Fibroblast of skin of abdomen (primary cell): ENCODE measurements around the gene S100A3.
A peak's percentile ranks its signal among the peaks of the same experiment; 100 is the strongest.

Experiments
- DNase-seq: peaks from one replicate; pipeline ENCODE4 v3.0.0-alpha.2; 2013

Gene S100A3

DNA sequence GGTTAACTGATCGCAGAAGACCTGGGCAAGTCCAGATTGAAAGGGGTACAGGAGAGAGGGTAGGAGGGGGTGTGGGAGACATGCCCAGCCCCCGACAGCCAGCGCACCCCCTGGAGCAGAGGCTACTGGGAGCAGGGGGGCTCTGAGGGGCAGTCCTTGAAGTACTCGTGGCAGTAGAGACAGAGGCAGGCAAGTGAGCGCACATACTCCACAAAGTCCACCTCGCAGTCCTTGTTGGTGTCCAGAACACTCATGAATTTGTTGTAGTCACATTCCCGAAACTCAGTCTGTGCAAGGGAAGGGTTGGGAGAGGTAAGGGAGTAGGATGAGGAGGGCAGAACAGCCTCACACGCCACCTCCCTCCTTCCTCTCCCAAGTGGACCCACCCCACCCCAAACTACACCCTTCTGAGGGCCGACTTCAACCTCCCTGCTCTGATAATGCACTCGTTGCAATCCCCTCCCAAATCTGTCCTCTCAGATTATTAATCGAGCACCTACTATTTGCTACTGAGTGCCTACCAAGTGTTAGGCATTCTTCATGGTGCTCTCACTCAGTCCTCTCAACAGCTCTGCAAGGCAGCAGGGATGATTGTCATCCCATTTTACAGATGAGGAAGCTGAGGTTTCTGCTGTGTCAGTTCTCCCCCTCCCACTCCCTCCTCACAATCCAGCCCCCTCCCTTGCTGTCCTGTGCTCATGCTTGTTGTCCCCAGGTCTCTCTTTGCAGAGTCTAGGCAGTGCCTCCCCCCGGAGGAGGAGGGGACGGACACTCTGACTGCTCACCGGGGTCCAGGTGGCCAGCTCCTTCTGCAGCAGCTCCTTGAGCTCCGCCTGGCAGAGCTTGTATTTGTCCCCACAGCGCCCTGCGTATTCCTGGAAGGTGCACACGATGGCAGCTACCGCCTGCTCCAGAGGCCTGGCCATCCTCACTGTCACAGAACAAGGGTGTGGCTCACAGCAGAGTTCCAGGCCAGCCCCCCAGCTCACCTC, 1.2 kb downstream of the S100A3 start:
- DNase-seq: no peak

DNA sequence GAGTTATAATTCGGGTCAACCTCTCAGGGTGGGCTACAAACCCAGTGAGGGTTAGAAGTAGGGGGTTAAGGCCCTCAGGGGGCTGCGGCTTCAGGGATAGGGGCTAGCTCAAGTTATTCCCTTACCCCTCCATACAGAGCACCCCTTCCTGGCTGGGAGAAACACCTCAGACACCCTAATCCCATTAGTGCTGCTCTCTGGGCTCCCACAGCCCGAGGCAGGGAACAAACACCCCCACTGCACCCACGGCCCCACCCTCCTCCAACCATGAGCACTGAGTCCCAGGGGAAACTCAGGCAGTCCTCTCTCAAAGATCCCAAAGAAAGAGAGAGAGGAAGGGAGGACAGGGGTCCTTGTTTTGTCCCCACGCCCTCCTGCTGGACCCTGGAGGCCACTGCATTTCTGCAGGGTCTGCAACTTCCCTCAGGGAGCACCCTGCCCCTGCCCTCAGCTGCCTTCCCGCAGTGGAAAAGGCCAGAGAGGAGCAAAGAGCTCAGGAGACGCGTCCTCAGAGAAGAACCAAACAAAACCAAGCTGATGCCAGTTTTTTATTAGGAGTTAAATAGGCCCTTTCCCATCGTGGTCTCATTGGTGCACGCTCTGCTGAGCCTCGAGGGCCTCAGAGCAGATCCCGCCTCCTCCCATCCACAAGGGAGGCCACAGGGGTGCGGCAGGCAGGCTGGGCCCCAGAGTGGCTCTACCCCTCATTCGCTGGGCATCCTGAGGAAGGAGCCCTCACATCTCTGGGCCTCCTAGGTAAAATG, 2.1 kb downstream of the S100A3 start:
- no peak for DNase-seq

DNA sequence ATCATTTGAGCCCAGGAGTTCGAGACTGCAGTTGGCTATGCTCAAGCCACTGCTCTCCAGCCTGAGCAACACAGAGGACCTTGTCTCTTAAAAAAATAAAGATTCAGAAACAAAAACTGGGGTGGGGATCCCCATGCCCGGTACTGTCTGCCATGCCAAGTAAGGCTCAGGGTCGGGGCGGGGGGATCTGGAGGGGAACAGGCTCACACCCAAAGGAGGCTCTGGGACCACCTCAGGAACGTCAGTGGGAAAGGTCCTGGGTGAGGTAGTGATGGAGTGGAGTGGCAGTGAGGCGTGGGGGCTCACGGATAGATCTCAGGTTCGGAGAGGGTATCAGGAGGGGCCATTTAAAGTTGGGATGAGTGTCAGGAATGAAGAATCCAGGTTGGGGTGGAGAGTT, 2.7 kb downstream of the S100A3 start:
- DNase-seq: no peak

GRCh38 chr1:153545067-153546055, 3.7 kb downstream of the S100A3 start, which contains the start of gene S100A4:
Gene S100A4, minus strand, starts transcription at chr1:153545806. Its CDS starts 1,012 bp downstream, at chr1:153544794.
- peak; percentile 94 for DNase-seq

- DNase-seq: no peak
These were observed 4.5 kb downstream of the S100A3 start for GRCh38 chr1:153544453-153545066.

DNA sequence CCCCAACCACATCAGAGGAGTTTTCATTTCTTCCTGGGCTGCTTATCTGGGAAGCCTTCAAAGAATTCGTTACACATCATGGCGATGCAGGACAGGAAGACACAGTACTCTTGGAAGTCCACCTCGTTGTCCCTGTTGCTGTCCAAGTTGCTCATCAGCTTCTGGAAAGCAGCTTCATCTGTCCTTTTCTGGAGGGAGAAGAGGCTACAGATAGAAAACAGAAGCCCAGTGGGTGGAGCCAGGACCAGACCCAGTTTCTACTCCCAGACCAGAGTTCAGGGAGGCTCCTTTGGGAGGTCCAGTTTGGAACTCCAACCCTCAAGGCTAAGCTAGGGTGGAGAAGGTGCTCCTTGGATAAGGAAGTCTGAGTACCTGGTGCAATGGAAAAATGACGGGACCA, 5.3 kb downstream of the S100A3 start:
- DNase-seq: no peak

DNA sequence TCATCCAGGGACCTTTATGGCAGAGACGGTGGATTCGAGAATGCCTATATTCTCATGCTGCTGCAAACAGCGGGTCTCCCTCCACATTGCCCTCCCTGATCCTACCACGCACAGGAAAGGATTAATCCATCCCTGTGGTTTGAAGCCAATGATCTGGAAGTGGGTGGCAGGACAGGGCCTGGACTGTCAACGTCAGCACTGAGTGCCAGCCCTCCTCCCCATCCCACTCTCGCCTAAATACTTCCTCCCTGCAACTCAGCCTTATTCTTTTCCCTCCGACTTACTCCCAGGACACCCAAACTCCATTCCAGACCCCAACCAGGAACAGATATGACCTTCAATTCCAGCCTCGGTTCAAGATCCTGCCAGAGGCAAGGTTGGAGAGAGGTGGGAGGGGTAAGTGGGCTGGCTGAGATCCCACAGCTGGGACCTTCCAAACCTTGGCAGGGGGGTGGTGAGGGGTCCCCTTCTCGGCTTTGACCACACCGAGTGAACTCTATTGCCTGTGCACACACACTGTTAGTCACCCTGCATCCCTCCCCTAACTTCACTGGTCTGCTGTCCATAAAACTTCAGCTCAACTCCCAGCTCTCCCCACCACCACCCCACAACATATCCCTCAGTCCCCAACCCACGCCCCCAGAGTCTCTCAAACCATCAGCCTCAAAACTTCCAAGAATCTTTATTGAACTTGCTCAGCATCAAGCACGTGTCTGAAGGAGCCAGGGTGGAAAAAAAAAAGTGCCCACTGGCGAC, 5.9 kb downstream of the S100A3 start:
- DNase-seq: no peak

- no peak for DNase-seq
These were observed 7.1 kb downstream of the S100A3 start for GRCh38 chr1:153541641-153542590.

GRCh38 chr1:153540394-153541361, 8.4 kb downstream of the S100A3 start, which contains the start of gene S100A5:
Gene S100A5, minus strand, starts transcription at chr1:153540934. Its CDS starts 743 bp downstream, at chr1:153540191.
- DNase-seq: peak; percentile 64

- no peak for DNase-seq
These were observed 9.5 kb downstream of the S100A3 start for GRCh38 chr1:153539395-153540093.

- no peak for DNase-seq
These were observed 10.7 kb downstream of the S100A3 start for GRCh38 chr1:153538315-153538821.

GRCh38 chr1:153537376-153537730, 11.7 kb downstream of the S100A3 start:
- no peak for DNase-seq

- DNase-seq: no peak
These were observed 12.2 kb downstream of the S100A3 start for GRCh38 chr1:153536671-153537375.

GRCh38 chr1:153536012-153536670, 12.9 kb downstream of the S100A3 start:
- peak; percentile 90 for DNase-seq

- peak; percentile 26 for DNase-seq
These were observed 13.6 kb downstream of the S100A3 start, which contains the start of gene S100A6 for GRCh38 chr1:153535242-153536011. Gene S100A6, minus strand, starts transcription at chr1:153535991. Its CDS starts 652 bp downstream, at chr1:153535339.
